HG03520 (cell line): ENCODE data around the gene BARHL1.

ENCODE experiments used
- ATAC-seq: cut with Tn5 transposase; IDR thresholded peaks from one replicate; pipeline ENCODE4 v1.9.1; 2021; ENCODE audit warnings: mild to moderate bottlenecking, moderate library complexity; ENCODE audit not compliant: unreplicated experiment

BARHL1 gene

GRCh38 chr9:132586830-132587591 lies 4.6 kb downstream of the BARHL1 start:
- no peak for ATAC-seq

DNA sequence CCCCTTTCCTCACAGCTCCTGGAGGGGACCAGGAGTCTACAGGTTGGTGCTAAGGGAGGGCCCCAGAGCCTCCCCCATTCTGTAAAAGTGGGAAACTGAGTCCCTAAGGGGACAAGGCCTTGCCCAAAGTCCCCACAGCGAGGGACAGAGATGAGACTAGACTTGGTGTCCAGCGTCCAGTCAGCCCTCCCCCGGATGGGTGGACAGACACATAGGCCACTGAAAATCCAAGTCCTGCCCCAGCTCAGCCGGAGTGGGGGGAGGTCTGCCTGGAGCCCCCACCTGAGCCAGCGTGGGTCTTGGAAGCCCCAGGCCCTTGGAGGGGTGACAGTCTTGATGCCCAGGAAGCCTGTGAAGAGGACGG lies 5.2 kb downstream of the BARHL1 start:
- ATAC-seq: no peak

GRCh38 chr9:132588098-132588497 lies 5.7 kb downstream of the BARHL1 start:
- ATAC-seq: no peak

DNA sequence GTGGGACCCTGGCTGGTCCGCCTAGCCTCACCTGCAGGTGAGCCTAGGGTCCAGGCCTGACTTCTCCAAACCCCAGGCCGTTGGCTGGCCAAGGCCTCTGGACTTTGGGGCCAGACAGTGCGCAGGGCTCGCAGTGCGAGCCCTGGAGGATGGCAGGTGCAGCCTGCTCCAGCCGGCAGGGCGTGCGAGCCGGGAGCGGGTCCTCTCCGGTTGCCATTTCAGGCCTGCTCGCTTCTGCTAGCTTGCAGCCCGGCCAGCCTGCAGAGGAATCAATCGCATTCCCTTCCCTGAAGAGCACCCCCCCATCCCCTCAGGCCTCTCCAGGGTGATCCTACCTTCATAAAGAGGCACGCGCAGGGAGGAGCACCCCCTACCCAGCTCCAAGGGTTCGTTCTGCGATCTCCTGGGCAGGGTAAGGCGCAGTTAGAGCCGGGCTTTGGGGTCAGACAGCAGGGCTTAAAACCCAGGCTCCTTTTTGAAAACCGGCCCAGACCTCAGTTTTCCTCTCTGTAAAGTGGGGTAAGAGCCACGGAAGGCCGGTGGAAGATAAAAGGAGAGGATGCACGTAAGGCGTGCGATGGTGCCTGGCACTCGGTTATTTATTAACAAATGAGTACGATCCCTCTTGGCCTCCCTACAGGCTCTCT lies 6.2 kb downstream of the BARHL1 start:
- no peak for ATAC-seq

GRCh38 chr9:132589148-132590036 lies 7.0 kb downstream of the BARHL1 start:
- no peak for ATAC-seq

- no peak for ATAC-seq
Observed at GRCh38 chr9:132590037-132590317, 7.6 kb downstream of the BARHL1 start.

GRCh38 chr9:132590318-132591182 lies 8.1 kb downstream of the BARHL1 start:
- ATAC-seq: no peak

GRCh38 chr9:132591244-132591643 lies 8.8 kb downstream of the BARHL1 start:
- no peak for ATAC-seq

GRCh38 chr9:132591751-132592314 lies 9.4 kb downstream of the BARHL1 start:
- ATAC-seq: no peak

DNA sequence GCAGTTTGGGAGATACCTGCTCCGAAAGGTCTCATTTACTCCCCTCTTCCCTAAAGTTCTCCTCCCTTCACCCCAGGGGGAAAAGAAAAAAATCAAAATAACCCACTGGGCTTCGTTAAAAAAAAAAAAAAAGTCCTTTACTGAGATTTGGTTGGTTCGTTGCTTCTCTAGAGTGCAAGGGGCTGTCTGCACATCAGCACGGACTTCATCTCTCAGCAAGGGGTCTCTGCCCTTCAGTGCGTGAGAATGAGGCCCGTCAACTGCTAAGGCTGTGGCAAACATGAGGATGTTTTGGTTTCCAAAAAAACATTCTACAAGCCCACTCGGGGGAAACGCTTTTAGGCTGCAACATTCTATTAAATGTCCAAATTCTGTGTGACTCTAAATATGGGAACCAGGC lies 10.0 kb downstream of the BARHL1 start:
- ATAC-seq: no peak

GRCh38 chr9:132594412-132594811 lies 12.0 kb downstream of the BARHL1 start:
- ATAC-seq: no peak

GRCh38 chr9:132595319-132595718 lies 12.9 kb downstream of the BARHL1 start:
- ATAC-seq: no peak

GRCh38 chr9:132596200-132596599 lies 13.8 kb downstream of the BARHL1 start:
- no peak for ATAC-seq

DNA sequence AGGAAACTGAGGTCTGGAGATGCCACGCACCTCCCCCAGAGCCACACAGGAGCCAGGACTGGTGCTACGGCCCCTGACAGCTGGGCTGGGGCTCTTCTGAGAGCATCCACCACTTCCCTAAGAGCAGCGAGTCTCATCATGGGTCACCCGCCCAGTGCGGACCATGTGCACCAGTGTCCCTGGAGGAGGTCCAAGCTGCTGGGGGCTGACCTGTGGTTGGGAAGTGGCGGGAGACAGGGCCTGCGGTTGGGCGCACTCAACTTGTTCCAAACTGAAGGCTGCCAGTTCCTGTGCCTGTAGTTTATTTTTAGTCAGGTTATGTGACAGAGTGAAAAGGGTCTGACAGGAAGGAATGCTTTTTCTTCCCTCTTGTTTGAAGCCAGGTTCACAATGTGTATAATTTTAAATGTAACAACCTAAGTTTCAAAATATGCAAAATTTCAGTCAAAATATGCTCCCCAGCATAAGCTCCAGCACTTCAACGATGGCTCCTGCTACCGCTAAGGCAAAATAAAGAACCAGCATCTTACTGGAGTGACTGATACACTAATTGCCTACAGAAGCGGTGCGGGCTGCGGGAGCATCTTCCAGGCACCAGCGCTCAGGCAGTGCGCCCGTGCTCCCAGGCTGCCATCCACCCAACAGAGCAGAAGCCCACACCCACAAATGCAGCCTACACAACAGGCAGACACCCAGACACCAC lies 14.8 kb downstream of the BARHL1 start:
- ATAC-seq: no peak

DNA sequence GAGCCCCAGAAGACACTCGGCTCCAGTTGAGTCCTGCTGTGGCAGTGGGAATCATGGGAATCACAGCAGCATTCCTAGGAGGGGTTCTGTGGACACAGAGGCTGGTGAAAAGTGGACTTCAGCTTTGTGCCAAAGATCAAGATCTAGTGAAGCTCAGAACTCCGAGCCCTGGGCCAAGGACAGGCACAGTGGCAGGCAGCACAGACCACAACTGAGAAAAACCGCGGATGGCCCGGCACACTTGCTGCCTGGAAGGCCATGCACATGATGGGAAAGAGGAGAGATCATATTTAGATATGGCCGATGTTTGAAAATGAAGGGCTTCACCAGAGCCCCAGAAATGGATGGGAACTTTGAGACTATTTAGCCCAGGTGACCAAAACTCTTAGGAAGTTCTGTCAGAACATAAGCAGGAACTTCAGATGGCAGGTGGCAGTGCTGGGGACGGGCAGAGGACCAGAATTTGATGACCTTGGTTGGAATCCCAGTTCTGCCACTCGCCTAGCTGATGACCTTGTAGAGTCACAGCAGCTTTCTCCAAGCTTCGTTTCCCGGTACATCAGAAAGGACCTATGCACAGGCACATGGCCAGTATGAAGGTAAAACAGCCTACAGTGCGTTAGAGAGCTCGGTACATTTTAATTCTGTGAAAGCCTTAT lies 18.0 kb downstream of the BARHL1 start:
- no peak for ATAC-seq

- no peak for ATAC-seq
Observed at GRCh38 chr9:132602207-132602606, 19.8 kb downstream of the BARHL1 start.

DNA sequence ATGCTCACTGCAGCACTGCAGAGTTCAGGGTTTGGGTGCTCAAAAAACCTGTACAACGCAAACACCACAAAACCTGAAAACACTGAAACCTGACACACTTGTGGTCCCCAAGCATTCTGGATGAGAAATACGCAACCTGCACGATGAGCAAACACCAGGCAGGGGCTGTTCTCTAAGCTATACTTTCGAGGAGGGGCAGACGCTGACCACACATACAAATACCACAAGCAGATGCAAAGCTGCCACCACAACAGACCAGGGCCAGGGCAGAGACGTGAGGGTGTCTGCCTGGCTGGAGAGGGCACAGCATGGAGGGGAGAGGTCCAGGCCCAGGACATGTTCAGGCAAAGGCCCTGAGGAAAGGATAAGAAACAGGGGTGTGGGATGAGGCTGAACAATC lies 23.0 kb downstream of the BARHL1 start:
- ATAC-seq: no peak

GRCh38 chr9:132606066-132606465 lies 23.7 kb downstream of the BARHL1 start:
- no peak for ATAC-seq

DNA sequence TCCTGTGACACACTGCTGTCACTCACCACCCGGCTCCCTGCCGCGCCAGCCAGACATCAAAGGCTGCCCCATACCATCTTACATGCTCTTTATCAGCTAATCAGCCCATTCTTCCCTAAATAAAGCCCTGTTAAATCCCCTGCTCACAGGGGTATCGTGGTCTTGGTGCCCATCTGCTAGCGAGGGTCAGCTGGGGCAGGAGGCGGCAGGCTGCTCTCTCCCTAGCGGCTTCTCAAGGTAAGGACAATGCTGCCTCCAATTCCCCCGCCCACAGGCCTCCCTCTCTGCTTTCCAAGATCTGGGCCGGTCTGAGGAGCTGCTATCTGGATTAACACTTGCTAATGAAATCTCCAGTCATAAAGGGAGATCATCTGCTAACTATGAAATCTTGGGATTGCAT lies 26.8 kb downstream of the BARHL1 start:
- no peak for ATAC-seq

- no peak for ATAC-seq
Observed at GRCh38 chr9:132609829-132610228, 27.4 kb downstream of the BARHL1 start.
